Natural killer cell (primary cell): ENCODE data around the gene TMA7. TPM values are rescaled to one million over a fixed set of nuclear protein-coding genes. Genes with fewer than 3 reads are reported as not detected.
A peak's percentile ranks its signal among the peaks of the same experiment; 100 is the strongest.
"Not testable (repeated sequence)": the region's sequence is repeated elsewhere in the genome, so short reads cannot be mapped to it uniquely, and the experiment has no call there.

Experiments used
- ATAC-seq, 3 donors: fragments of 150-1000 bp in 2 of 3; fragments of 200-7000 bp in 1 of 3; cut with Tn5 transposase; 1 replicate in 1 of 3; 2 replicates in 2 of 3; pipeline ENCODE4 v1.10.0; 2021; ENCODE audit warnings: mild to moderate bottlenecking in 2 of 3, moderate library complexity in 2 of 3
- DNase-seq, 2 donors: peaks; one replicate each; pipeline versions ENCODE4 v3.0.0 to v3.0.0-alpha.2; 2013 to 2021; ENCODE audit warnings: mixed read lengths in 1 of 2
- H3K27ac ChIP-seq: one replicate; pipeline ENCODE4 v1.5.1; 2013; ENCODE audit warnings: mild to moderate bottlenecking, low read length
- H3K27me3 ChIP-seq: one replicate; pipeline ENCODE4 v1.6.1; 2013; ENCODE audit warnings: low read length; ENCODE audit not compliant: control insufficient read depth, insufficient read depth
- H3K36me3 ChIP-seq: one replicate; pipeline ENCODE4 v1.6.1; 2013; ENCODE audit warnings: low read length; ENCODE audit not compliant: control insufficient read depth, insufficient read depth
- H3K4me1 ChIP-seq: one replicate; pipeline ENCODE4 v1.6.1; 2013; ENCODE audit warnings: low read length; ENCODE audit not compliant: control insufficient read depth, insufficient read depth
- H3K4me3 ChIP-seq: one replicate; pipeline ENCODE4 v1.5.1; 2013; ENCODE audit warnings: low read length
- H3K9me3 ChIP-seq: one replicate; pipeline ENCODE4 v1.6.1; 2013; ENCODE audit warnings: low read length; ENCODE audit not compliant: control insufficient read depth, insufficient read depth
- H3K27ac Mint-ChIP-seq, 2 donors: one replicate each; pipeline ENCODE4 v1.8.0; 2022; ENCODE audit warnings: mild to moderate bottlenecking in 2 of 2, mixed read lengths in 2 of 2, moderate library complexity in 1 of 2
- H3K27me3 Mint-ChIP-seq, 2 donors: one replicate each; pipeline ENCODE4 v1.8.0; 2022; ENCODE audit warnings: low read depth in 2 of 2, mixed read lengths in 2 of 2
- H3K36me3 Mint-ChIP-seq: one replicate; pipeline ENCODE4 v1.8.0; 2022; ENCODE audit warnings: mixed read lengths
- H3K4me1 Mint-ChIP-seq, 2 donors: one replicate each; pipeline ENCODE4 v1.8.0; 2022; ENCODE audit warnings: mixed read lengths in 2 of 2
- H3K4me3 Mint-ChIP-seq: one replicate; pipeline ENCODE4 v1.8.0; 2022; ENCODE audit warnings: mild to moderate bottlenecking, moderate library complexity, mixed read lengths
- H3K9me3 Mint-ChIP-seq, 2 donors: one replicate each; pipeline ENCODE4 v1.8.0; 2022; ENCODE audit warnings: mixed read lengths in 2 of 2
- WGBS: methylation state at CpG from one replicate; pipeline ENCODE4 v1.1.7; 2013; ENCODE audit warnings: missing lambda C conversion rate; ENCODE audit not compliant: insufficient coverage; 5-methylcytosine and 5-hydroxymethylcytosine counted together
- intact Hi-C: fragments of 100-400 bp; cut with micrococcal nuclease; formaldehyde crosslinking; loops from one replicate; pipeline ENCODE4 v1.14.2; 2022
- total RNA-seq, 4 donors: library from RNA; stranded (reverse); fragments of 120-200 nt in 1 of 4; gene quantifications; one replicate each; pipeline versions ENCODE4 v1.2.3 to v1.2.4, GENCODE V29; 2013 to 2022
- TF ChIP-seq, protein P1 (sequence below): fragments of 200-600 bp; IDR thresholded peaks from one replicate; pipeline ENCODE4 v1.8.0; 2022; ENCODE audit warnings: antibody characterized with exemption

TMA7 gene
- total RNA-seq, 3 donors from 2014 or later (not counting 1 experiment from before 2014, with no cell fraction given), result 192 to 239 (median 229) TPM

DNA sequence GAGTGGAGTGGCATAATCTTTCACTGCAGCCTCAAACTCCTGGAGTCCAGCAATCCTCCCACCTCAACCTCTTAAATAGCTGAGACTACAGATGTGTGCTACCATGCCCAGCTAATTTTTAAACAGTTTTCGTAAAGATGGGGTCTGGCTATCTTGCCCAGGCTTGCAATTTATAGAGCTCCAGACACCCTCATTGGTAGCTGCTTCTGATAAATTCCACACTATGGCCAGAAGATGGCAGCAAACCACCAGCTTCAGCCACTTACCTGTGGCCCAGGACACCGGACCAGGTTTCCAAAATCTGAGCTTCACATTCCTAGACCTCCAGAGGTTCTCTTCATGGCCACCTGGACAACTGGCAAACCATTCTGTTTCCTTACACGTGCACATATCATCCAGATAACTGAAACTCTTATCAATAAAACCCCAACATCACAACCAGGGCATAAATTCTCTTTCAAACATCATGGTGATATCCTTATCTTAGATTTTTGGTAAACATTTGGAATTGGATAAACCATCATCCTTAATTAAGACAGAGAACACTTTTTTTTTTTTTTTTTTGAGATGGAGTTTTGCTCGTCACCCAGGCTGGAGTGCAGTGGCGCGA, 39.1 kb upstream of the TMA7 start:
- Mint-ChIP-seq H3K27ac (no peak overlapping the region), H3K4me3 (no peak overlapping the region), H3K9me3 (no peaks in the 10 kb centered on the region), H3K27me3 (peaks cover 5 to 6% of the 10 kb centered on the region in 2 donors), H3K4me1 (no peaks in the 10 kb centered on the region), H3K36me3 (no peaks in the 10 kb centered on the region)
- no peaks in the 10 kb centered on the region for H3K27me3 ChIP-seq
- DNase-seq (peak; percentile 53 to 91), ATAC-seq (peak; percentile 74 to 94 (median 93))
- WGBS, result 63% methylated on average over 6 of the region's 6 CpGs
- intact Hi-C loops, result loop anchor here (1.0 to 2.0 kb wide), 5 partner anchors 35 to 210 kb away; no protein-coding TSS in a partner anchor
- no peaks in the 10 kb centered on the region for H3K9me3 ChIP-seq
- H3K4me1 ChIP-seq, result no peaks in the 10 kb centered on the region
- no peak overlapping the region for H3K27ac ChIP-seq
- no peaks in the 10 kb centered on the region for H3K36me3 ChIP-seq
- no peak overlapping the region for H3K4me3 ChIP-seq
- TF ChIP-seq, protein P1, sequence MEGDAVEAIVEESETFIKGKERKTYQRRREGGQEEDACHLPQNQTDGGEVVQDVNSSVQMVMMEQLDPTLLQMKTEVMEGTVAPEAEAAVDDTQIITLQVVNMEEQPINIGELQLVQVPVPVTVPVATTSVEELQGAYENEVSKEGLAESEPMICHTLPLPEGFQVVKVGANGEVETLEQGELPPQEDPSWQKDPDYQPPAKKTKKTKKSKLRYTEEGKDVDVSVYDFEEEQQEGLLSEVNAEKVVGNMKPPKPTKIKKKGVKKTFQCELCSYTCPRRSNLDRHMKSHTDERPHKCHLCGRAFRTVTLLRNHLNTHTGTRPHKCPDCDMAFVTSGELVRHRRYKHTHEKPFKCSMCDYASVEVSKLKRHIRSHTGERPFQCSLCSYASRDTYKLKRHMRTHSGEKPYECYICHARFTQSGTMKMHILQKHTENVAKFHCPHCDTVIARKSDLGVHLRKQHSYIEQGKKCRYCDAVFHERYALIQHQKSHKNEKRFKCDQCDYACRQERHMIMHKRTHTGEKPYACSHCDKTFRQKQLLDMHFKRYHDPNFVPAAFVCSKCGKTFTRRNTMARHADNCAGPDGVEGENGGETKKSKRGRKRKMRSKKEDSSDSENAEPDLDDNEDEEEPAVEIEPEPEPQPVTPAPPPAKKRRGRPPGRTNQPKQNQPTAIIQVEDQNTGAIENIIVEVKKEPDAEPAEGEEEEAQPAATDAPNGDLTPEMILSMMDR, result peak; percentile 89

DNA sequence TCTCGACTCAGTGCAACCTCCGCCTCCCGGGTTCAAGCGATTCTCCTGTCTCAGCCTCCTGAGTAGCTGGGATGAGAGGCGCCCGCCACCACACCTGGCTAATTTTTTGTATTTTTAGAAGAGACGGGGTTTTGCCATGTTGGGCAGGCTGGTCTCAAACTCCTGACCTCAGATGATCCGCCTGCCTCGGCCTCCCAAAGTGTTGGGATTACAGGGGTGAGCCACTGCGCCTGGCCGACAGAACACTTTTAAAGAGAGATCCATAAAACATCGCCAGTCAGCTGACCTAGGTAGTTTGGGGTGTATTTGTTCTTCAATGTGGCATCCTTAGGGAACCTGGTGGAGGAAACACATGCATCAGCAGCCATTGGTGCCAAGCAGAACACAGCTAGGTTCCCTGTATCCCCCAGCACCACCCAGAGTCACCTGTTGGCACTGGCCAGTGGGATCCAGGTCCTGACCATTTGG, 38.6 kb upstream of the TMA7 start:
- H3K9me3 Mint-ChIP-seq, H3K27me3 Mint-ChIP-seq, H3K4me3 ChIP-seq, H3K4me1 Mint-ChIP-seq, ATAC-seq, H3K4me1 ChIP-seq, H3K27me3 ChIP-seq, H3K27ac Mint-ChIP-seq, H3K4me3 Mint-ChIP-seq, H3K36me3 Mint-ChIP-seq, H3K9me3 ChIP-seq, H3K36me3 ChIP-seq, H3K27ac ChIP-seq: not testable (repeated sequence)
- intact Hi-C loops, result loop anchor here (1.0 to 2.0 kb wide), 5 partner anchors 35 to 209 kb away; no protein-coding TSS in a partner anchor
- WGBS, result 92% methylated on average over 12 of the region's 12 CpGs
- peak in 1 of 2 donors; percentile 10 for DNase-seq

DNA sequence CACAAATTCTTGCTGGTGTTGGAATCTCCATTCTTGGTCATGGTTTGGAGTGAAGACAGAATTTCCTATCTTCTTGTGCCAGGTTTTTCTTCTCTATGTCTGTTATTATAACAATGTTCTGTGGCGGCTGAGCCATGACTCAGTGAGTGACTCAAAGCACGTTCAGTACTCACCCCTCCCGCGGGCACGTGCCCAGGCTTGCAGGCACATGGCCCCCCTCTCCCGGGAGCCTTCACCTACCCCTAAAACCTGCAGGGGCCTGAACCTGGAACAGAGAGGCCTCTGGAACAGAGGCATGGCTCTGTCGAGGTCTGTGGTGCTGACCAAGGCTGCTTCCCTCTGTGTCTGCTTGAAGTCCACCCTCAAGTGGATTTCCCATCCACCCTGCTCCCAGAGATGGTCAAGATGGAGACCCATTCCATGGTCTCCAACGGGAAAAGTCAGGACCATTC, 37.8 kb upstream of the TMA7 start:
- intact Hi-C loops, result no loop called here
- WGBS, result 73% methylated on average over 8 of the region's 8 CpGs
- ATAC-seq, result no peak

DNA sequence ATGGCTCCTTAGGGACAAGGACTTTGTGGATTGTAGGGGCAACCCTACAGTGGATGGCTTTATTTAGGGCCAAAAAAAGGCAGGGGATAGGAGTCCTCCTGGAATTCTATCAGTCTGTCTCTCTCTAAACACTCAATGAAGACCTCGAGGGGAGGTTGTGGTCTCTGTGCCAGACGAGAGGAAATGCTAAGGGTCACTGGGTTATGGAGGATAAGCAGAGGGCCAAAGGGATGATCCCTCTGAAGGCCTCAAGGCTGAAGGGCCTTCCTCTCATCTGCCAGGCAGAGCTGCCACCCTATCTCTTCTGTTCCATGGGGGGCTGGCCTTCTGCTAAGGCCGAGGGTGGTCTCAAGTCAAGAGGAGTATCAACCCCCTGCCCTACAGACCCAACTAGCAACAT, 37.1 kb upstream of the TMA7 start:
- WGBS, result 71% methylated on average over 3 of the region's 3 CpGs
- Histone ChIP-seq H3K36me3 (no peaks in the 10 kb centered on the region), H3K4me1 (no peaks in the 10 kb centered on the region), H3K9me3 (no peaks in the 10 kb centered on the region), H3K27me3 (no peaks in the 10 kb centered on the region), H3K27ac (no peak overlapping the region), H3K4me3 (no peak overlapping the region)
- H3K4me1 Mint-ChIP-seq, result no peaks in the 10 kb centered on the region
- no peaks in the 10 kb centered on the region for H3K9me3 Mint-ChIP-seq
- peak in 1 of 2 donors; percentile 4 for DNase-seq
- TF ChIP-seq, protein P1, result no peak
- intact Hi-C loops, result no loop called here
- no peaks in the 10 kb centered on the region for H3K36me3 Mint-ChIP-seq
- H3K27me3 Mint-ChIP-seq, result peaks cover 0 to 6% of the 10 kb centered on the region in 2 donors
- no peak overlapping the region for H3K27ac Mint-ChIP-seq
- no peak overlapping the region for H3K4me3 Mint-ChIP-seq
- ATAC-seq, result no peak

More for the DNA sequence above, 37.8 kb upstream of the TMA7 start:
- Histone ChIP-seq H3K4me1 (no peaks in the 10 kb centered on the region), H3K27me3 (no peaks in the 10 kb centered on the region), H3K27ac (no peak overlapping the region), H3K36me3 (no peaks in the 10 kb centered on the region), H3K4me3 (no peak overlapping the region), H3K9me3 (no peaks in the 10 kb centered on the region)
- Mint-ChIP-seq H3K27ac (no peak overlapping the region), H3K9me3 (no peaks in the 10 kb centered on the region), H3K4me3 (no peak overlapping the region), H3K36me3 (no peaks in the 10 kb centered on the region), H3K4me1 (no peaks in the 10 kb centered on the region), H3K27me3 (peaks cover 3 to 6% of the 10 kb centered on the region in 2 donors)
- TF ChIP-seq, protein P1, result no peak
- DNase-seq, result peak in 1 of 2 donors; percentile 7
